ENCODE results near the gene ABI1. TPM values are rescaled to one million over a fixed set of nuclear protein-coding genes. Genes with fewer than 3 reads are reported as not detected.

The ABI1 gene
- total RNA-seq, 1 donor from 2014 or later: 67.0 TPM

DNA sequence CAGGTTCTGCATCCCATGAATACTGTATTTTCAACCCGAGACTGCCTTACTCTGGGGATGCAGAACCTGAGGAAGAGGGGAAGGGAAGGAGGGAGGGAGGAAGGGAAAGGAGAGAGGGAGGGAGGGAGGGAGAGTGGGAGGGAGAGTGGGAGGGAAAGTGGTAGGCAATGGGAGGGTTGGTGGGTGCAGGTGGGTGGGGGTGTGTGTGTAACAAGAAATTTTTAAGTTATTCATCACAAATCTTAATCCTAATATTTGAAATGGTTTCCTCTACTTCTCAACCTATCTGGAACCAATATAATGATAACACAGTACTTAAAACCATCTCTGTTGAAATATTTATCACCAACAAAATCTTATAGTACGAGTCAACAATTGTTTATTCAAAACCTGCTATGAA is 95.2 kb downstream of the ABI1 start:
- ATAC-seq: no peak

- ATAC-seq: no peak
Observed at GRCh38 chr10:26759008-26759407, 101.8 kb downstream of the ABI1 start.

DNA sequence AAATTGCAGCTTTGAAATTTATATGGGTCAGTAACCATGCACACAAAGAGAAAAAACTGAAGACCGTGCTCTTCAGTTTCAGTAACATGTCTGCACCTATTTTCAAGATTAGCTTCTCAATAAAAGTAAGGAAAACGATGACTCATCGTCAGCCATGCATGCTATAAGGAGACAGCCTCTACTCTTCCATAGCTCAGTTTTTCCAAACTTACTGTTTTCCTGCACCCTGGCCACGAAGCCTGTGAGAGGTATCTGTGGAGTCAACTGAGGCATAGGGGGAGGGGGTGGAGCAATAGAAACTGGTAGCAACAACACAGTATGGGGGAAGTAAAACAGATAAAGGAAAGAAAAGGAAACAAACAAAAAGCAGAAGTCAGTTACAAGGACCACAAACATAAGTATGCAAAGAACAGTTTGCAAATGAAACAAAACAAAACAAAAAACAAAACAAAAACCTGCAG is 105.3 kb downstream of the ABI1 start:
- peak; percentile 63 for ATAC-seq

- ATAC-seq: peak; percentile 37
Observed at GRCh38 chr10:26746061-26746460, 114.7 kb downstream of the ABI1 start.

GRCh38 chr10:26743841-26744240 is 116.9 kb downstream of the ABI1 start:
- no peak for ATAC-seq

DNA sequence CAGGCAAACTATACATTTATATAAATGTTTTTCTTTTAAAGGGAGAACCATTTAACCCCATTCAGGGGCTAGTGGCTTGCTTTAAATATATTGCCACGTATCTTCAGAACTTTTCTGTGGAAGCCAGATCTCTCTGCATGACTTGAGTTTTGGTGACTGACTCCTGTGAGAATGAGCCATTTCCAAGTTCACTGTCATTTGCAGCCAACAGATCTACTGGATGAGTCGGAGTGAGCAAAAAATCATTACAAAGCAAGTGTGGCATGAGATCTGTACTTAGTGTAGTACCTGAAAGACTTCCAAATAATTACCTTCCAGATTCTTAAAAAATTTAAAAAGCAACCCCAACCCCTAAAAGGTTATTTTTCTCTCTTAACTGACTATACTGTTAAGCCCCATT is 117.7 kb downstream of the ABI1 start:
- no peak for ATAC-seq

- no peak for ATAC-seq
Observed at GRCh38 chr10:26741368-26741767, 119.4 kb downstream of the ABI1 start.

DNA sequence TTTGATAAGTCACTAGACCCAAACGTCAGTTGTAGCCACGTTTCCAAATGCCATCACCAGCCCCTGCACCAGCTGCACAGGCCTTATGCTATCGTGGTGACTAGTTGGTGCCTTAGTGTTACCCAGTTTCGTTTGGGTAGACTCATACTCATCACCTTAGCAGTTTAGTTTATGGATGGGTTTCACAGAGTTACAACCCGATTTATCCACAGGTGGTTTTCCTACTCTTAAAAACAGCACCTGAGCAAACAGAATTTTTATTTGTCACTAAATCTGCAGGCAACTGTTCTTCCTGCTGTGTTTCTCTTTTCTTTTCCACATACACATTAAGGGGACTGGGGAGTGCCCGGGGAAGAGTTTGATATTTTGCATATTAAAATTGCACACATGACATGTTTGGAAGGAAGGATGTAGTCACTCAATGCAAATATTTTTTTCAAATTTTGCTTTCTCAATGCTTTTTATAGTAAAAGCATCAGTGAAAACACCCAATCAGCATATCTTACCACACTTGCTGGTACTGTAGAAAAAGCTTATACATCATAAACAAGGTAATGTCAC is 121.6 kb downstream of the ABI1 start:
- ATAC-seq: no peak

DNA sequence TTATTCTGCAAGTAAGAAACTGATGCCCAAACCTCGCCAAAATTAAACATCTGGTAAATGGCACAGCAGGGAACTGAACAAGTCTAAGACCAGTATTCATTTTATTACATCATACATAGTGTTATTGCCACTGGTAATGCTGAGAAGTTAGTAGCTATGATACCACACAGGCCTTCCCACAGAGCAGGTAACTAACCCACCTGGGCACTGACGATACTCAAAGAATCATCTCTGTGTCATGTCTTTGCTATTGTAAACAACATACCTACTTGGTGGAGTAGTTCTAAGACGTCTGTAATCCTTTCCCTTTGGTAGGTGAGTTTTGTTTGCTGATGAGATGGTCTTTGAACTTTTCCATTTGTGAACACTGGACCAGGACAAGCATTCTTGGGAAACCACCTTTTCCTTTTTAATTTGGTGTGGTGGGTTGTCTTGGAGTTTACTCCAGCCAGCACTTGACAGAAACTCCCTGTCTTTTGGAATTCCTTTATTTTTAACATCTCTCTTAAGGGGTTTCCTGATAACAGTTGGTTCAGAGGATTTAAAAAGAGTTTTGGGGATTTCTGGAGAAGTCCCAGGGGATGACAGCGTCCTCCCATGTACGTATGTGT is 122.4 kb downstream of the ABI1 start:
- peak; percentile 37 for ATAC-seq

DNA sequence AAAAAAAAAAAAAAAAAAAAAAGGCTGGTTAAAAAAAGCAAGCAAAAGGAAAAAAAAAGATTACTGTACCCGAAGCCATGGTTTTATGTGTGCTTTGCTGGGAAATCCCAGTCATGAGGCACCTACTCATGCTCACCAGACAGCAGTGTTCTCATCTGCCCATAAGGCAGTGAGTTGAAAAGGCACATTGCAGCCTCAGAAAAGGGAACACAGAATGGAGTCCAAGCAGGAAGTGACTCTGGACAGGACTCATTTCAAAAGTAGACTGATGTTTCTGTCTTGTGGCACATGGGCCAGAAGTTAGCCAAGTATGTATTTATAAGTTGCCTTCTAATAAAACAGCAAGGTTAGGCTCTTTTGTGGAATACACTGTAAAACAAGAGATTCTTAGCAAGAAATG is 123.0 kb downstream of the ABI1 start:
- peak; percentile 34 for ATAC-seq

GRCh38 chr10:26735435-26735834 is 125.3 kb downstream of the ABI1 start:
- ATAC-seq: no peak

DNA sequence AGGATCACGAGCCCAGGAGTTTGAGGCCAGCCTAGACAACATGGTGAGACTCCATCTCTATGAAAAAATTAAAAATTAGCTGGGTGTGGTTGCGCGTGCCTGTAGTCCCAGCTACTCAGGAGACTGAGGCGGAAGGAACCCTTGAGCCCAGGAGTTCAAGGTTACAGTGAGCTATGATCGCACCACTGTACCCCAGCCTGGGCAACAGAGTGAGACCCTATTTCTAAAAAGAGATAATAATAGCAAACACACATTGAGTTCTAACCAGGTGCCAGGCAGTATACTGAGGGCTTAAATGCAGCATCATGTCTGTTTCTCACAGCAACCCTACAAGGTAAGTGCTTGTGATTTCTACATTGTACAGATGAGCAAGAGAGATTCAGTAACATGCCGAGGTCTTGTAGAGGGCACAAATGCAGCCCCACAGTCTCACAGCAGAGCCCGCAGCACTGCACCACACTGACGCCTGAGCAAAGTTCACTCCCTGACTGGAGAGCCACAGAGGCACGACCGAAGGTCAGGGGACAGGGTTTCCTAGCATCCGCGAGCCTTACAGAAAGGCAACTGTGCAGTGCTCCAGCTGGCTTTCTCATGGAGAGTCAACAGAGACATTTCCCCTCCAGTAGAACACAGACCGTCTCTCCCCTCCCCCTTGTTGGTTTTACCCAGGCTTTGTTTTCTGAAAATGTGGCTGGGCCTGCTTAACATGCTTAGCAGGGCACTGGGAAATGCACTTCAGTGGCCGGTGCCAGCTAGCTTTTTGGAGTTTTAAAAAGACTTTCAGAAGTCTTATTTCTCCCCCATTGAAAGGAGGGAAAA is 126.8 kb downstream of the ABI1 start:
- peak; percentile 61 for ATAC-seq

DNA sequence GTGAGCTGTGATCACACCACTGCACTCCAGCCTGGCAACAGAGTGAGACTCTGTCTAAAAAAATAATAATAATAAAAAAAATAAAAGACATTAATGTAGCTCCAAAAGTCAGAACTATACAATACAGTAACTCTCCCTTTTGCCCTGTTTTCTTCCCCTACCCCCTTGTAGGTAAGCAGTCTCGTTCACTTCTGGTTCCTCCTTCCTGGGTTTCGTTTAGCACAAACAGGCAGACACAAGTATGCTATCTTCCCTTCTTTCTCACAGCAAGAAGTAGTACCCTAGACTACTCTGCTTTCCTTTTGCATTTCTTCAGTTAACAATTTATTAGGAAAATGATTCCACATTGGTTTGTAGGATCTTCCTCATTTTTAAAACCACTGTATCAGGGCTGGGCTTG is 130.2 kb downstream of the ABI1 start:
- no peak for ATAC-seq

DNA sequence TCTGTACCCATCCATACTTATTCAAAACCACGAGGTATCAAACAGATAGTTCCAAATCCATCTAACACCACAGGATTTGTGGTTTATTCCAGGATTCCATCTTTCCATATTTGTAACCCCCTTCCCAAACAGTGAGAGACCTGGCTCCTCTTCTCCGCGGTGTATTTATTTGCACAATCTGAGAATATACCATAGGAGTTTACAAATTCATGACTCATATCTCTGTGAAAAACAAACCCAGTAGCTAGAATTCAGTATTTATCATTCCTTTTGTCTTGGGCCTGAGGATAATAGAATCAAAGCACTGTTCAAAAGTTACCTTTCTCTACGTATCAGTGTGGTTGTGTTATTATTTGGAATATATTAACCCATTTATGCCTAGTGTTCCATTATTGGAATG is 131.4 kb downstream of the ABI1 start:
- no peak for ATAC-seq

DNA sequence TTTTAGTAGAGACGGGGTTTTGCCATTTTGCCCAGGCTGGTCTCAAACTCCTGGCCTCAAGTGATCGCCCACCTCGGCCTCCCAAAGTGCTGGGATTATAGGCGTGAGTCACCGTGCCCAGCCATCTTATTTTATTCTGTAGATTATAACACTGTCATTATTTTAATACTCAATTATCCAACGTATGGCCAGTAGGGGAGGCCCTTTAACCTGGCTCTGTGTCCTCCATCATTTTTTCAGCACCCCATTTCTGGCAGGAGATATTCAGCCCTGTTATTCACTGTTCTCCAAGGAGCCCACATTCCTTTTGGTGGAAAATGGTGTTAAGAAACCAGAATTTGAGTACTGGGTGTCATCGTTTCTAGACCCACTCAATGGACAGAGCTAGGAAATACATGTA is 131.8 kb downstream of the ABI1 start:
- no peak for ATAC-seq

GRCh38 chr10:26727005-26727404 is 133.8 kb downstream of the ABI1 start:
- no peak for ATAC-seq

- ATAC-seq: peak; percentile 60
Observed at GRCh38 chr10:26725837-26726727, 134.7 kb downstream of the ABI1 start.

DNA sequence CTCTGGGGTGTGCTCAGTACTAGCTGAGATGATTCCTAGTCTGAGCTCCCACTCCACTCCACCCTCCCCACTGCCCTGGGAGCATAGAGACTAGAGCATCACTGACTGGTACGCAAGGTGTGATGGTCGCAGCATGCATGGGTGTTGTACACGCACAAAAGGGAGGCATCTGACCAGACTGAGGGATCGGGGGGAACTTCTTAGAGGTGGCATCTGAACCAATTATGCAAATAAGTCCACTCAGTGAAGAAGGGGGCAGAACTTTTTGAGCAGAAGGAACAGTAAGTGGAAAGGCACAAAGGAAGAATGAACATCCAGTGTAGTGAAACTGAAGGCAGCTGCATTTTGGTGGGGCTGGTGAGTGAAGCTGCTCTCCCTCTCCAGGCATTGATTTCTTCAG is 137.7 kb downstream of the ABI1 start:
- peak; percentile 28 for ATAC-seq

DNA sequence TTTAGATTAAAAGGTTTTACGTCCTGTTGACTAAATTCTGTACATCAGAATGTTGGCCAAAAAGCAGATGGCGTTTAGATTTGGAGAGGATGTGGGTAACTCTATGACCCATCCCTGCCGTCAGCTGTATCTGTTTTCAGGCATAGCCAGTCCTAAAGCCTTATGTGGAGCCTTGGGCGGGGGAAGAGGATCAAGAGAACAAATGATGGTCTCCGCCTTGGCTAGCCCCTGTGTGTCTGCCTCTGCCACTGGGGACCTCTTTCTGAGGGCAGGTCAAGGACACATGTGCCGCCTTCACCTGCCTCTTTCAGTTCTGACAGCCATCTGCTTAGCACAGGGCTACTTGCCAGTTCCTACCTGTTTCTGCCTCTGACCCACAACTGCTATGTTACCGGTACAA is 139.2 kb downstream of the ABI1 start:
- no peak for ATAC-seq

- ATAC-seq: no peak
Observed at GRCh38 chr10:26717476-26717875, 143.3 kb downstream of the ABI1 start.

GRCh38 chr10:26715137-26715487 is 145.6 kb downstream of the ABI1 start:
- ATAC-seq: no peak

DNA sequence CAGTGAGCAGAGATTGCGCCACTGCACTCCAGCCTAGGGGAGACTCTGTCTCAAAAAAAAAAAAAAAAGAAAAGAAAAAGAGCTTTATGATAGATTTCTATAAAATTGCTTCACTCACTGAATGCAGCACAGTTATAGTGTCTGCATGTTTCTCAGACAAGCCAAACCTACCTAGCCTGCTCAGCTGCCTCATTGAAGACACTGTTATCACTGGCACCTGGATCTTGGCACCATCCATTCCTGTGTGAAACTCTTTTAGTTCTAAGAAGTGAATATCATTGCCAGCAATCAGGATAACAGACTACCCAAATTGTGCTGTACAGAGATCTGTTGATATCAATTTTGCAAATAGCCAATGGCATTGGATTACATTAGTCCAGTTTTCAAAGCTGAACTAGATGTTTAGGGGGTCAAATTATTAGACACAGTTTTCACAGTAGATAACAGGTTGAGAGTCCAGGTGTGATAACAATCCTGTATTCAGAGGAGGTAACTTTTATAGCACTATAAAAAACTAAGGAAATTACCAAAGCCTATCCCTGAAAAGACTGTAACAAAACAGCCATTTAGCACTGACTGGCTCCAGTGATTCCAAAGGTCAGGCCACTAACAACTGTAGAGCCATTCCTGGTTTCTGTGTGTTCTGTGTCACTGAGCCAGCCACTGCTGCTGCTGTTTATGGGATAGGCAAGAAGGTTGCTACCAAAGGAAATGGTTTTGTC is 146.2 kb downstream of the ABI1 start:
- ATAC-seq: no peak
